ENCODE data around the gene UNC45B.

DNA sequence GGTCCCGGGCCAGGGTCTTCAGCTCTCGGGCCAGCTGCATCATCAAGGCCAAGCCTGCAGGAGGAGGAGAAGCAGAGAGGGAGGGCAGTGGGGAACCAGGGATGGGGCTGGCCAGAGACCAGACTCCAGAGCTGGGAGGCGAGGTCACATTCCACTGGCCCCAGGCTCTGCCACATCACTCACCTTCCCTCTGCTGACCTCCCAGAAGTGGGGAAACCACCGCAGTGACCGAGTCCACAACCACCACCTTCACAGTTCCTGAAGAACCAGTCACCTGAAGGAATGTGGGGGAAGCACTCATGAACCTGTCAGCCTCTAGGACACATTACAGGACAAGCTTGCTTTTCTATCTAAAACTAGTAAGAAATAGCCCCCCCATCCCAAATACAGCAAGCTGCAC lies 44.3 kb upstream of the UNC45B start:
- TF ChIP-seq RAD21 (conservative IDR thresholded peaks at IDR 0.05), result no peak
- TF ChIP-seq, protein P1, sequence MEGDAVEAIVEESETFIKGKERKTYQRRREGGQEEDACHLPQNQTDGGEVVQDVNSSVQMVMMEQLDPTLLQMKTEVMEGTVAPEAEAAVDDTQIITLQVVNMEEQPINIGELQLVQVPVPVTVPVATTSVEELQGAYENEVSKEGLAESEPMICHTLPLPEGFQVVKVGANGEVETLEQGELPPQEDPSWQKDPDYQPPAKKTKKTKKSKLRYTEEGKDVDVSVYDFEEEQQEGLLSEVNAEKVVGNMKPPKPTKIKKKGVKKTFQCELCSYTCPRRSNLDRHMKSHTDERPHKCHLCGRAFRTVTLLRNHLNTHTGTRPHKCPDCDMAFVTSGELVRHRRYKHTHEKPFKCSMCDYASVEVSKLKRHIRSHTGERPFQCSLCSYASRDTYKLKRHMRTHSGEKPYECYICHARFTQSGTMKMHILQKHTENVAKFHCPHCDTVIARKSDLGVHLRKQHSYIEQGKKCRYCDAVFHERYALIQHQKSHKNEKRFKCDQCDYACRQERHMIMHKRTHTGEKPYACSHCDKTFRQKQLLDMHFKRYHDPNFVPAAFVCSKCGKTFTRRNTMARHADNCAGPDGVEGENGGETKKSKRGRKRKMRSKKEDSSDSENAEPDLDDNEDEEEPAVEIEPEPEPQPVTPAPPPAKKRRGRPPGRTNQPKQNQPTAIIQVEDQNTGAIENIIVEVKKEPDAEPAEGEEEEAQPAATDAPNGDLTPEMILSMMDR (IDR thresholded peaks at IDR 0.05; ENCODE audit: poor library complexity, severe bottlenecking), result no peak
